ENCODE results near the gene GCNA. TPM values are rescaled to one million over a fixed set of nuclear protein-coding genes. Genes with fewer than 3 reads are reported as not detected.

The GCNA gene
- total RNA-seq, 2 donors from 2014 or later: 5.1 to 5.4 TPM

DNA sequence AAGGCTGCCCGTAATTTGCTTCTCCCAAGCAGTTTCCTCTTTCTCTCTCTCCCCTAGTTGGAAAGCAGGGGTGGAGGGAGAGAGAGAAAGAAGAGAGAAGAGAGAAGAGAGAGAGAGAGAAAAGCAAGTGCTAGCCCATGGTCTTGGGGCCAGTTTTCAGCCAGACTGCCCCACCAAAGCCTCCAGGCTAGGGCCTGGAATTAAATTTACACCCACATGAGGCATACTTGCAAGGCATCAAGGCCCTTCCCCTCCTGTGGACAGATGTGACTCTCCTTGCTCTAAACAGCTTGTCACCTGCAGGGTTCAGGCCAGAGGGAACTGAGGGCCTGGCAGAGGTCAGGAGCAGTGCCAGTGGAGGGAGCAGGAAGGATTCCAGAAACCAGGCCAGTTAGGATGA is 41.7 kb downstream of the GCNA start:
- Histone ChIP-seq H3K4me1 (ENCODE audit: control insufficient read depth in 1 of 2, low read depth in 2 of 2) (peaks cover 4 to 15% of the 10 kb centered on the region in 2 donors), H3K36me3 (no peaks in the 10 kb centered on the region), H3K27me3 (replicated peaks; ENCODE audit: insufficient read depth) (no peaks in the 10 kb centered on the region), H3K27ac (no peak overlapping the region), H3K9me3 (no peaks in the 10 kb centered on the region), H3K4me3 (no peak overlapping the region)
- ATAC-seq (ENCODE audit: insufficient number of reproducible peaks, low FRiP score, low read depth) (no peak), DNase-seq (ENCODE audit: low spot score) (no peak)
- TF ChIP-seq, protein P1, sequence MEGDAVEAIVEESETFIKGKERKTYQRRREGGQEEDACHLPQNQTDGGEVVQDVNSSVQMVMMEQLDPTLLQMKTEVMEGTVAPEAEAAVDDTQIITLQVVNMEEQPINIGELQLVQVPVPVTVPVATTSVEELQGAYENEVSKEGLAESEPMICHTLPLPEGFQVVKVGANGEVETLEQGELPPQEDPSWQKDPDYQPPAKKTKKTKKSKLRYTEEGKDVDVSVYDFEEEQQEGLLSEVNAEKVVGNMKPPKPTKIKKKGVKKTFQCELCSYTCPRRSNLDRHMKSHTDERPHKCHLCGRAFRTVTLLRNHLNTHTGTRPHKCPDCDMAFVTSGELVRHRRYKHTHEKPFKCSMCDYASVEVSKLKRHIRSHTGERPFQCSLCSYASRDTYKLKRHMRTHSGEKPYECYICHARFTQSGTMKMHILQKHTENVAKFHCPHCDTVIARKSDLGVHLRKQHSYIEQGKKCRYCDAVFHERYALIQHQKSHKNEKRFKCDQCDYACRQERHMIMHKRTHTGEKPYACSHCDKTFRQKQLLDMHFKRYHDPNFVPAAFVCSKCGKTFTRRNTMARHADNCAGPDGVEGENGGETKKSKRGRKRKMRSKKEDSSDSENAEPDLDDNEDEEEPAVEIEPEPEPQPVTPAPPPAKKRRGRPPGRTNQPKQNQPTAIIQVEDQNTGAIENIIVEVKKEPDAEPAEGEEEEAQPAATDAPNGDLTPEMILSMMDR (IDR thresholded peaks at IDR 0.05): no peak

DNA sequence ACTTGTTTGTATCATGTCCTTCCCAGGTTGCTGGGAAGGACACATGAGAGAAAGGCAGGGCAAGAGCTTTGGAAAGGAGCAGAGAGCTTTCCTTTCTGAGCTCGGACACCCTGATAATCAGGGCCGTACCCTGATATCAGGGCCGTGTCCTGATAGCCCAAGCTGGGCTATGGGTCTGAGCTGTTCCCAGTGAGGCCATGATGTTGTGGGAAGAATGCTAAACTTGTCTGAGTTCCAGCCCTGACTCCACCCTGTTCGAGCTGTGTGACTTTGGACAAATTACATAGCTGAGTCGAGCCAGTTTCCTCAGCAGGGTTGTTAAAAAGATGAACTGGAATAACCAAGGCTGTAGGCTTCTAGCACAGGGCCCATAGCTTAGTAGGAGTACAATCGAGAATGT is 43.4 kb downstream of the GCNA start:
- no peaks in the 10 kb centered on the region for H3K36me3 ChIP-seq
- H3K27me3 ChIP-seq (replicated peaks; ENCODE audit: insufficient read depth): no peaks in the 10 kb centered on the region
- peak overlapping the region in 1 of 2 donors; percentile 74 for H3K27ac ChIP-seq
- H3K4me3 ChIP-seq: no peak overlapping the region
- peaks cover 4 to 15% of the 10 kb centered on the region in 2 donors for H3K4me1 ChIP-seq (ENCODE audit: control insufficient read depth in 1 of 2, low read depth in 2 of 2)
- H3K9me3 ChIP-seq: no peaks in the 10 kb centered on the region
- ATAC-seq (ENCODE audit: insufficient number of reproducible peaks, low FRiP score, low read depth) (no peak), DNase-seq (ENCODE audit: low spot score) (no peak)
- TF ChIP-seq, protein P1 (IDR thresholded peaks at IDR 0.05): no peak

DNA sequence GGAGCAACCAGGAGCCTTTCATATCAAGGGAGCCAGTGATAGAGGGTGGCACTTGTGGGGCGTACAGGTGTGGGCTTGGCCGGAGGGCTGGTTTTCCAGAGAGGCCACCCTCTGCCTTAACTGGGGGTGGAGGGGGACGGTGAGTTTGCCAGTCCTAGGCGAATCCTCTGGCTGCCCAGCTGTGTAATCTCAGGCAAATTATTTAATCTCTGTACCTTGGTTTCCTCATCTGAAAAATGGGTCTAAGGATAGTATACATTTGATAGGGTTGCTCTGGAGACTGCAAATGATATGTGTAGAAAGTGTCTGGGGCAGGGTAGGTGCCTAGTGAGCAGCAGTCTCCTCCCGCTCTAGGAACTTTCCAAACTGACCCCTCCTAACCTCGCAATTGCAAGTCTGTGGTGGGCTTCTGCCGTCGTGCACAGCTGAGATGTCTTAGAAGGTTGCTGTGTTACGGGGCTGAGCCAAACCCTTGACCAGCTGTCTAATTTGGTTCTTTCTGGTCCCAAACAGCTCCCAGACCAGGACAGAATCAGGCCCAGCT is 43.9 kb downstream of the GCNA start:
- no peaks in the 10 kb centered on the region for H3K27me3 ChIP-seq (replicated peaks; ENCODE audit: insufficient read depth)
- DNase-seq (ENCODE audit: low spot score): no peak
- no peak overlapping the region for H3K4me3 ChIP-seq
- H3K4me1 ChIP-seq (ENCODE audit: control insufficient read depth in 1 of 2, low read depth in 2 of 2): peaks cover 4 to 15% of the 10 kb centered on the region in 2 donors
- H3K9me3 ChIP-seq: no peaks in the 10 kb centered on the region
- TF ChIP-seq, protein P1 (IDR thresholded peaks at IDR 0.05): no peak
- no peaks in the 10 kb centered on the region for H3K36me3 ChIP-seq
- no peak for ATAC-seq (ENCODE audit: insufficient number of reproducible peaks, low FRiP score, low read depth)
- peak overlapping the region in 1 of 2 donors; percentile 74 for H3K27ac ChIP-seq

DNA sequence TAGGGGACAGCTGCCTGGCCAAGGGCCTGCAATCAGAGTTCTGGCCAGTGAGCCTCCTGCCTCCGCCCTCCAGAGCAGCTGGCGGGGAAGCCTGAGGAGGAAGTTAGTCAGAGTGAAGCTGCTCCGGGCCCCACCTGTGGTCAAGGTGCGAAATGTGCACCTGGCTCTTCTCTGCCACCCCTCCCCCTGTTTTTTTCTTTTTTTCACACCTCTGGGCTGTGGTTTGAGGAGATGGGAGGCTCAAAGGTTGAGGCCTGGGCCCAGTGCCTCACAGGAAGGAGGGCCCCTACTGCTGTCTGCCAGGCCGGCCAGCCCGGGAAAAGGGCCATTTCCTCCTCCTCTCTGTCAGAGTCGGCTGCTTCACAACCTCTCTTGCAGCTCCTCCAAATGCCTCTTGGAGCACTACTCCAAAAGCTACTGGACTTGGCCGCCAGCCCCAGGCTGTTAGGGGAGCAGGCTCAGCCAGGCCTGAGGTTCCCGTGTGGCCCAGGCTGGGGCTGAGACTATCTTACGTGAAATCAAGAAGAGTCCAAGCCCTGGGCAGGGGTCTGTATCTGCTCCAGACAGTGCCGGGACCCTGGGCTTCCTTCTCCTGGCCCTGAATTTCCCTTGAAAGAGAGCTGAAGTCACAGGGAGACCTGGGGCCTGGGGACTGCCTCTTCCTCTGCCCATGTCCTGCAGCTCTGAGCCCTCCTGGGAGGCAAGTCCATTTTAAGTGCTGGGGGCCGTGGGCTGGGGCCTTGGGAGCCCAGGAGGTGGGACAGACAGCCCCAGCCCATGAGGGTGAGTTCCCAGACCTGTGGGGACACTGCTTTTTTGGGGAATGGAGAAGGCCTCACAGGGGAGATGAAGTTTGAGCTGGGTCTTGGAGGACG is 44.6 kb downstream of the GCNA start:
- Histone ChIP-seq H3K36me3 (no peaks in the 10 kb centered on the region), H3K4me1 (ENCODE audit: control insufficient read depth in 1 of 2, low read depth in 2 of 2) (peaks cover 4 to 15% of the 10 kb centered on the region in 2 donors), H3K27ac (peak overlapping the region; percentile 65 to 74), H3K4me3 (no peak overlapping the region), H3K27me3 (replicated peaks; ENCODE audit: insufficient read depth) (no peaks in the 10 kb centered on the region), H3K9me3 (no peaks in the 10 kb centered on the region)
- no peak for DNase-seq (ENCODE audit: low spot score)
- TF ChIP-seq, protein P1 (IDR thresholded peaks at IDR 0.05): peak; percentile 31
- peak; percentile 69 for ATAC-seq (ENCODE audit: insufficient number of reproducible peaks, low FRiP score, low read depth)

GRCh38 chrX:71623714-71624113 is 45.5 kb downstream of the GCNA start:
- DNase-seq (ENCODE audit: low spot score): no peak

More at GRCh38 chrX:71623714-71624113, 45.5 kb downstream of the GCNA start:
- TF ChIP-seq, protein P1 (IDR thresholded peaks at IDR 0.05): no peak
- Histone ChIP-seq H3K4me3 (no peak overlapping the region), H3K4me1 (ENCODE audit: control insufficient read depth in 1 of 2, low read depth in 2 of 2) (peaks cover 4 to 15% of the 10 kb centered on the region in 2 donors), H3K27me3 (replicated peaks; ENCODE audit: insufficient read depth) (no peaks in the 10 kb centered on the region), H3K36me3 (no peaks in the 10 kb centered on the region), H3K27ac (no peak overlapping the region), H3K9me3 (no peaks in the 10 kb centered on the region)
- no peak for ATAC-seq (ENCODE audit: insufficient number of reproducible peaks, low FRiP score, low read depth)

Data from thoracic aorta (tissue), 2 donors.